Daoy (cell line): ENCODE results near the gene ADGRL3. TPM values are rescaled to one million over a fixed set of nuclear protein-coding genes. Genes with fewer than 3 reads are reported as not detected.

Experiments used
- DNase-seq: peaks from one replicate; pipeline ENCODE4 v3.0.0-alpha.2; 2015; ENCODE audit warnings: low read depth
- total RNA-seq: library from RNA; depleted of rRNA; stranded (reverse); fragments of >200 nt; shearing (Covaris generic); gene quantifications from 2 replicates; pipeline ENCODE4 v1.2.3, GENCODE V29; 2014

Gene ADGRL3
- total RNA-seq, 1 experiment from 2014 or later = 4.6 TPM

- DNase-seq = no peak
Measured at GRCh38 chr4:61277785-61278760, 77.9 kb downstream of the ADGRL3 start.

GRCh38 chr4:61292322-61292721 is 92.2 kb downstream of the ADGRL3 start:
- DNase-seq = no peak

GRCh38 chr4:61293707-61294400 is 93.7 kb downstream of the ADGRL3 start:
- DNase-seq = no peak

GRCh38 chr4:61294936-61295335 is 94.8 kb downstream of the ADGRL3 start:
- DNase-seq = no peak

- no peak for DNase-seq
Measured at GRCh38 chr4:61296144-61296543, 96.0 kb downstream of the ADGRL3 start.

GRCh38 chr4:61298178-61298740 is 98.1 kb downstream of the ADGRL3 start:
- no peak for DNase-seq

GRCh38 chr4:61299316-61299715 is 99.2 kb downstream of the ADGRL3 start:
- no peak for DNase-seq

- DNase-seq = no peak
Measured at GRCh38 chr4:61300266-61300844, 100.2 kb downstream of the ADGRL3 start.

GRCh38 chr4:61301271-61301670 is 101.1 kb downstream of the ADGRL3 start:
- no peak for DNase-seq

- no peak for DNase-seq
Measured at GRCh38 chr4:61308033-61308432, 107.9 kb downstream of the ADGRL3 start.

- no peak for DNase-seq
Measured at GRCh38 chr4:61309616-61310015, 109.5 kb downstream of the ADGRL3 start.

- DNase-seq = no peak
Measured at GRCh38 chr4:61312526-61312925, 112.4 kb downstream of the ADGRL3 start.

GRCh38 chr4:61318431-61318830 is 118.3 kb downstream of the ADGRL3 start:
- DNase-seq = peak; percentile 2

- no peak for DNase-seq
Measured at GRCh38 chr4:61319156-61319555, 119.0 kb downstream of the ADGRL3 start.

- no peak for DNase-seq
Measured at GRCh38 chr4:61320154-61320553, 120.0 kb downstream of the ADGRL3 start.

GRCh38 chr4:61320631-61321030 is 120.5 kb downstream of the ADGRL3 start:
- no peak for DNase-seq

- DNase-seq = no peak
Measured at GRCh38 chr4:61332693-61333092, 132.6 kb downstream of the ADGRL3 start.

- DNase-seq = no peak
Measured at GRCh38 chr4:61333490-61333889, 133.4 kb downstream of the ADGRL3 start.

GRCh38 chr4:61335241-61335763 is 135.2 kb downstream of the ADGRL3 start:
- no peak for DNase-seq

- no peak for DNase-seq
Measured at GRCh38 chr4:61336488-61336887, 136.4 kb downstream of the ADGRL3 start.

- DNase-seq = no peak
Measured at GRCh38 chr4:61336916-61337315, 136.8 kb downstream of the ADGRL3 start.

GRCh38 chr4:61342061-61342460 is 141.9 kb downstream of the ADGRL3 start:
- DNase-seq = no peak
